HG03066 (cell line): Measurements from ENCODE around the gene LMLN.
"Not testable (repeated sequence)": the region's sequence is repeated elsewhere in the genome, so short reads cannot be mapped to it uniquely, and the experiment has no call there.

Experiments used
- ATAC-seq: cut with Tn5 transposase; IDR thresholded peaks from one replicate; pipeline ENCODE4 v1.9.1; 2021; ENCODE audit warnings: low read depth; ENCODE audit not compliant: unreplicated experiment

LMLN gene

GRCh38 chr3:198071602-198072287 is 111.7 kb downstream of the LMLN start:
- peak; percentile 98 for ATAC-seq

GRCh38 chr3:198076722-198077308 is 116.8 kb downstream of the LMLN start:
- ATAC-seq: no peak

- no peak for ATAC-seq
Measured at GRCh38 chr3:198079771-198080520, 119.9 kb downstream of the LMLN start.

- no peak for ATAC-seq
Measured at GRCh38 chr3:198080521-198081384, 120.7 kb downstream of the LMLN start.

GRCh38 chr3:198081421-198081844 is 121.4 kb downstream of the LMLN start:
- no peak for ATAC-seq

- ATAC-seq: not testable (repeated sequence)
Measured at GRCh38 chr3:198082226-198082625, 122.2 kb downstream of the LMLN start.

- no peak for ATAC-seq
Measured at GRCh38 chr3:198088421-198088955, 128.5 kb downstream of the LMLN start.

GRCh38 chr3:198090795-198091332 is 130.8 kb downstream of the LMLN start:
- no peak for ATAC-seq

- no peak for ATAC-seq
Measured at GRCh38 chr3:198092276-198092675, 132.3 kb downstream of the LMLN start.

GRCh38 chr3:198093112-198093679 is 133.2 kb downstream of the LMLN start:
- ATAC-seq: no peak
